ENCODE measurements around the gene GAREM2.

- TF ChIP-seq, protein P1, sequence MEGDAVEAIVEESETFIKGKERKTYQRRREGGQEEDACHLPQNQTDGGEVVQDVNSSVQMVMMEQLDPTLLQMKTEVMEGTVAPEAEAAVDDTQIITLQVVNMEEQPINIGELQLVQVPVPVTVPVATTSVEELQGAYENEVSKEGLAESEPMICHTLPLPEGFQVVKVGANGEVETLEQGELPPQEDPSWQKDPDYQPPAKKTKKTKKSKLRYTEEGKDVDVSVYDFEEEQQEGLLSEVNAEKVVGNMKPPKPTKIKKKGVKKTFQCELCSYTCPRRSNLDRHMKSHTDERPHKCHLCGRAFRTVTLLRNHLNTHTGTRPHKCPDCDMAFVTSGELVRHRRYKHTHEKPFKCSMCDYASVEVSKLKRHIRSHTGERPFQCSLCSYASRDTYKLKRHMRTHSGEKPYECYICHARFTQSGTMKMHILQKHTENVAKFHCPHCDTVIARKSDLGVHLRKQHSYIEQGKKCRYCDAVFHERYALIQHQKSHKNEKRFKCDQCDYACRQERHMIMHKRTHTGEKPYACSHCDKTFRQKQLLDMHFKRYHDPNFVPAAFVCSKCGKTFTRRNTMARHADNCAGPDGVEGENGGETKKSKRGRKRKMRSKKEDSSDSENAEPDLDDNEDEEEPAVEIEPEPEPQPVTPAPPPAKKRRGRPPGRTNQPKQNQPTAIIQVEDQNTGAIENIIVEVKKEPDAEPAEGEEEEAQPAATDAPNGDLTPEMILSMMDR (IDR thresholded peaks at IDR 0.05; ENCODE audit: insufficient read depth, low read depth, low read length): no peak
- TF ChIP-seq EZH2 (IDR thresholded peaks at IDR 0.05; ENCODE audit: insufficient read depth, low read length): no peak
Observed at GRCh38 chr2:26169681-26170414, 3.0 kb upstream of the GAREM2 start.
